Activated CD4-positive, alpha-beta T cell treated with anti-CD3 and anti-CD28 coated beads for 24 hours (primary cell): ENCODE data around the gene HEMK1.
A peak's percentile ranks its signal among the peaks of the same experiment; 100 is the strongest.

Experiments
- DNase-seq, 2 donors: peaks; one replicate each; pipeline ENCODE4 v3.0.0-alpha.2; 2020; ENCODE audit warnings: low read depth in 2 of 2

The HEMK1 gene

DNA sequence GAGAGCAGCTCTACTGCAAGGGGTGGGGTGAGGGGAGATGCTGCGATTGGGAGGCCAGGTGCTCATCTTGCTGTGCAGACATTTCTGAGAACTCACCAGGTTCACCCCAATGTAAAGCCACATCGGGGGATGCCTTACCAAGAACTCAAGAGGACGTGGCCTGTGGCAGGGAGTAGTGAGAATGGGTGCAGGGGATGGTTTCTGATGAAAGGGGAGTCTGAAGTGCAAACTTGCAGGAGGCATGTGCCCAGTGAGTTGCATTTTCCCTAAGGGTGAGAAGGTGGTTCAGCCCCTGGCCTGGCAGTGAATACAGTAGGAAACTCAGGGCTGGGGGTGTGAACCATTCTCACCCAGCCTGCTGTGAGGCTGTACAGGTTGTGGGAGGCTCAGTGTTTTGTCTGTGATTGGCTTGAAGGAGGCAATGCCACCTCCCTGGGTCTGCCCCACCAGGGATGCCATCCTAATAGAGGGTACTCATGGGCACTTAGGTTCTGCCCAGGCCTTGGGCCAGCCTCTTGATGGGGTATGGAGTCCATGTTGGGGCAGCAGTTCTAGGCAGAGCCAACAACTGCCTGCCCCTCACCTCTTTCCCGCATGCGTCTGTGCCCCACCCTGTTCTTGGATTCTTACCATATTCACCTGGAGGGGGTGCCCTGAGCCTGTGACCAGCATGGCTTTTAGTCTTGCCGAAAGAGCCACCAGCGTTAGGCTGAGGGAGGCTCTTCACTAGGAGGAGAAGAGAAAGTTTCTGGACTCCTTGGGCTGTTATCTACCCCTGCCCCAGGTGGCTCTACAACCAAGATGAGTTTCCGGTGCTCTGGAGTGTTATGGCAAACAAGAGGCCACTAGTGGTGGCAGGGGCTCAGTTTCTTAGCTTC is 4.5 kb downstream of the HEMK1 start:
- DNase-seq, result peak; percentile 55 to 62

DNA sequence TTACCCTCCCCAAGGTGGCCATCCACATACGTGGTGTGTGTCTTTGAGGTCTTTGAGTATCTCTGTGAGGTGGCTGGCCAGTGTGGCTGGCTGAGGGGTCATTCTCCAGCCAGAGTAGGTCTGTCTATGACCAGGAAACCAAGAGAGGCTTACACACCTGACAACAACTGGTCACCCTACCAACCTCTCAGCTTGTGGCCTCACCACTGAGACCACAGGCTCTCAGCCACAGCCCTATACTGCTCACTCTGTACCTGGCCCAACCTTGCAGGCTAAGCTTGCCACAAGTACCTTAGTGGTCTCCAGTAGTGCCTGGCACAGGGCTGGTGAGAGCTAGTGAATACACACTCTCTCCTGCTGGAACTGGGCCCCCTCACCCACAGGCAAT is 5.1 kb downstream of the HEMK1 start:
- no peak for DNase-seq

DNA sequence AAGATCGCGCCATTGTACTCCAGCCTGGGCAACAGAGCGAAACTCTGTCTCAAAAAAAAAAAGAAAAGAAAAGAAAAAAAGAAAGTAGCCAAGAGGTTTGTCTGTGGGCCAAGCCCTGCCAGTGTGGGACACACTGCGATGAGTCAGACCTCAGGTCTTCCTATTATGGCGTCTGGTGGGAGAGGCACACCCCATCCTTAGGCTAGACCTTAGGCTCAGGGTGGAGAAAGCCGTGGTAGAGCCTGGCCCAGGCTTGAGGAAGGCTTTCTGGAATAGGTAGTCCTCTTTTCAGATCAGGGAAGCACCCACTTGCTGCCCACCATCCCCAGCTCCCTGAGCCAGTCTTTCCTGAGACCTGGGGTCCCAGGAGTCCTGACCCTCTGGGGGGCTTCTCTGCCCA is 6.0 kb downstream of the HEMK1 start:
- no peak for DNase-seq

DNA sequence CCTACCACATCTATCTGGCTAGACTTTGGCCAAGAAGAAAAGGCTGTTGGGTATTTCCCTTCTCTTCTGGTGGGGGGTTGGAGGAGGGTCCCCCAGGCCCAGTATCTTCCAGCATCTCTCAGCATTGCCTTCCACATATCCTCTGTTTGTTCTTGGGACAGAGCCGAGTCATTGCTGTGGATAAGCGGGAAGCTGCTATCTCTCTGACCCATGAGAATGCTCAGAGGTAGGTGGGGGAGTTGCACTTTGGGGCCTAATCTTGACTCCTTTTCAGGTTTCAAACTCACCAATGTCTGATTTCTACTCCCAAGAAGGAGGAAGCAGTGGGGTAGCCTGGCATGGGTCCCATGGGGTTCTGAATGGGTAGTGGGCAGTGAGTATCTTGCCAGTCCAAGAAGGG is 8.0 kb downstream of the HEMK1 start:
- no peak for DNase-seq

DNA sequence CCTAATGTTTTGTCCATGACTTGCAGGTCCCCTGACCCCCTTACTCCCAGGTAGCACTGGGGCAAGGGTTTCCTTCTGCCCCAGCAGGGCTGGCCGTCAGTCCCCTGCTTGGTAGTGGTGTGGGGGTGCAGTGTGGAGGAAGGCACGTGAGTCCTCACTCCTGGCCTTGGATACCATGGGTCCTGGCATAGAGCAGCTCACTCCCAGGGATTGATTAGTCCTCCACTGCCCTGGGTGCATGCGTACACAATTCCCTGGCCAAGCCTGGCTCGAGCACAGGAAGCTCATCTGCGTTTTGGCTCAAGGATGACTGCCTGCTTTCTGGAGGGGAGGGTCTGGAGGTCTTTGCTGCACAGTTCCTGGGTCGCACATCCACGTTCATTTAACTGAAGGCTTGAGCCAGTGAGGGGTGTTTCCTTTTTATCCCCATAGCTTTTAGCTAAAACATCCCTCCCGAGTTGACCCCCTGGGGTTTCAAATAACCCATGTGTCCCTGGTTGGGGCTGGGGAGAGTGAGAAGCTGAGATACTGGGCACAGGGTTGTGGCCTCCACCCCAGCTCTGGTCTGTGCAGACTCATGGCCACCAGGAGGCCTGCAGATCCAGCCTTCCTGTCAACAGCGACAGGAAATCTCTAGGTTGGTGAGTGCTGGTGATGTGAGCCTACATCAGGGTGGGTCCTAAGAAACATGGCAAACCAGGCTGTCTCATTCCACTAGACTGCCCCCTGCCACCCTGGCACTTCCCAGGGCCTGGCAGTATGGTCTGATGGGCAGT is 11.5 kb downstream of the HEMK1 start:
- no peak for DNase-seq

DNA sequence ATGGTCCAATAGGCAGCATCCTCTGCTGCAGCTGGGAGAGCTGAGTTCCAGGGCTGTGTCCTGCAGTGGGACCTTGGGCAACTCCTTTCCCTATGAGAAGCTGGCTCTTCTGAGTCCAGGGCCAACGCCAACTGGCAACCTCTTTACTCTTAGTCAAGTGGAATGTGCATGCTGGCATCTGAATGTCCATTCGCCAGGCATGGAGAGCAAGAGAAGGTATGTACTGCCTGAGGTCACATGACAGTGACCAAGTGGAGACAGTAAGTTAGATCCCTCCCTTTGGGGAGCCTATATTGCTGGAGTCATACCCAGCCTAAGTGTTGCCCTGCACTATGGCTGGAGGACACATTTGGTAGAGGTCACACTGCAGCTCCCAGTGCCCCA is 12.1 kb downstream of the HEMK1 start:
- DNase-seq, result no peak

DNA sequence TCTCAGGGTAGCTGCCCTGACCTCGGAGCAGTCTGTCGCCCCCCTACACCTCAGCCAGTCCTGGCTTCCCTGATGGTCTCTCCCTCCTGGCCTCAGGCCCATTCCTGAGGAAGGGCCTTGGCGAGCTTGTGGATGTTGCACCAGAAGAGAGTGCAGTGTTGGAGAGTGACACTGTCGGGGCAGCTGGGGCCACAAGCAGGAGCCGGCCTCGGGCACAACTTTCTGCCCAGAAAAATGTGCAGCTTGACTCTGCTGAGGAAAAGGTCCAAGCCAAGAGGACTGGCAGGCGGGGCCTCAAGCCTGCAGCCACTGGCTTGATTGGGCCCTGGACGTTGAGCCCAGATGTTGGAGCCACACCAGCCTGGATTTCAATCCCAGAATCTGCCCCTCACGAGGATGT is 12.8 kb downstream of the HEMK1 start:
- no peak for DNase-seq

DNA sequence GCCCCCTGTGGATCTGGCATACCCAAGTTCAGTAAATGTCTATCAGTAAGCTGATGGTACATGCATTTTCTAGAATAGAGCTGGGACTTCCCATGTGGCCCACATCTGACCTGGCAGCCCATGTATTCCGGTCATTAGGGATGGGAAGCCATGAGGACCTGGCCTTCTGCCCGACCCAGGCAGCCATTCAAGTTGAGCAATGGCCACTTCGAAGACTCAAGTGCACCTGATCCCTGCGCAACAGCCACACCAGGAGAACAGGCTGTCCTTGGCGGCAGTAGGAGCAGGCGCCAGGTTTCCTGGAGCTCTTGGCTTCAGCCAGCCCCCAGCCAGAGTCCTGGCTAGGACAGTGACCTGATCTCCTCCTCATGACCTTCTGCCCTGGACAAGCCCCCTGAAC is 14.6 kb downstream of the HEMK1 start:
- no peak for DNase-seq

DNA sequence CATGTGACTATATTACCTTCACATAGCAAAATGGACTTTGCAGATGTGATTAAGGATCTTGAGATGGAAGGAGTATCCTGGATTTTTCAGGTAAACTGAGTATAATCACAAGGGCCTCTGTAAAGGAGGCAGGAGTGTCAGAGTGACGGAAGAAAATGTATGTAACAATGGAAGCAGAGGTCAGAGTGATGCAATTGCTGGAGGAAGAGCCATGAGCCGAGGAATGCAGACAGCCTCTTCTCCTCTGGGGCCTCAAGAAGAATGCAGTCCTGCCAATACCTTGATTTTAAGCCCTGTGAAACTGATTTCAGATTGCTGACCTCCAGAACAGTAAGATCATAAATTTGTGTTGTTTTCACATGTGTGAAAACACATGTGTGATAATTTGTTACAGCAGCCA is 15.1 kb downstream of the HEMK1 start:
- DNase-seq, result no peak

DNA sequence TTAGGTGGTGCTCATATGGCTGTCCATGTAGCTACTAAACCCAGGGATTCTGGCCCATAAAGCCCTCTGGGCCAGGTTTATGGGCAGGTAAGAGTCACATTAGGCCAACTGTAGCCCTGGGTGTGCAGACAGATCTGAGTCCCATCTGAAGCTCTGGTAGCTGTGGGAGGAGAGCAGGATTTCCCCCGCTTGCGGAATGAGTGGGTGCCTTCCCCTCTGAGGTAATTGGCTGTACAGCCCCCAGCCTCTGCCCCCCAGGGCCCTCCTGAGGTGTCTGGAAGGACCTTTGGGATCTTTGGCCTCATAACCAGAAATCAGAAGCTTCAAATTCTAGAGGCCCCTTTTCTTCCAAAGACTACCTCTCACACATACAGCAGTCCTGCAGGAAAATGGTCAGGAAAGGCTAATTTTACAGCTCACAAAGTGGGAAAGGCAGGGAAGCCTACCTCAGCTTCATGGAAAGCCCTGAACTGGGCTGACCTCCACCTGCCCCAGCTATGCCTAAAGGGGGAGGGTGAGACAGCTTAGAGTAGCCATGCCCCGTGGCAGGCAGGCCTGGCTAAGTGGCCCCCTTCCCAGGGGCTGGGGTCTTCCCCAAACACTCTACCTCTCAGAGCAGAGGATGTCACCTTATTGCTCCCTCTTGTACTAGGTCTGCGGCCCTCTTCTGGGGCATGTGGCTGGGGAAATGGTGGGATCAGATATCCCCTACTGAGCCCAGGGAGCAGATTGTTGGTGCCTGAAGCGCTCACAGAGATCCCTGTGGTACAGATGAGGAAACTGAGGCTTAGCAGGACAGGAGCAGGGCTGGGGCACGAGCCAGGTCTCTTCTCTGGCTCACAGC is 16.8 kb downstream of the HEMK1 start:
- DNase-seq, result peak in 1 of 2 donors; percentile 50

DNA sequence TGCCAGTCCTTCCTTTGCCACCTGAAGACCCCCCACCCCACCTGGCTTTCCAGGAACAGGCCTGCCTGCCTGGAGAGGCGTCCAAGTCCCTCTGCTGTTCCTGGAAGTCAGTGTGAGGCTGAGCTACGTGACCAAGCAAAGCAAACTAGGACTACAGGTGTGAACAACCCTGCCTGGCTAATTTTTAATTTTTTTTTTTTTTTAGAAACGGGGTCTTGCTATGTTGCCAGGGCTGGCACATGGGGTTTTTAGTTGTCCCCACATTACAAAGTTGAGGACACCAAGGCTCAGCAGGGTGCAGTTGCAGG is 17.4 kb downstream of the HEMK1 start:
- DNase-seq, result no peak

DNA sequence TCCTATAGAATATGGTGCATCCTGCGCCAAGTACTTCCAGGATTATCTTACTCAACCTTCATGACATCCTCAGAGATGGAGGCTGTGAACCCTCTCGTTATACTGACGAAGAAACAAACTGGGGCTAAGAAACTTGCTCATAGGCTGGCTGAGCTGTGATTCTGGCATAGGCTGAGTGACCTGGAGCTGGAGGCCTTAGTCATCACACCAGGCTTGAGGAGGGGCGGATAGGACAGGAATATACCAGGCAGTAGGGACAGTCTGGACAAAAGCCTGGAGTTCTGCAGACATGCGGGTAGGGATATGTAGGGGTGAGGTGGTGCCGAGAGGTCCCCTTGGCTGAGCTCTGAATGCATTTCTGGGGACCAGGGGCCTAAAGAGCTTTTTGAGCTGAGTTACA is 18.1 kb downstream of the HEMK1 start:
- DNase-seq, result no peak

DNA sequence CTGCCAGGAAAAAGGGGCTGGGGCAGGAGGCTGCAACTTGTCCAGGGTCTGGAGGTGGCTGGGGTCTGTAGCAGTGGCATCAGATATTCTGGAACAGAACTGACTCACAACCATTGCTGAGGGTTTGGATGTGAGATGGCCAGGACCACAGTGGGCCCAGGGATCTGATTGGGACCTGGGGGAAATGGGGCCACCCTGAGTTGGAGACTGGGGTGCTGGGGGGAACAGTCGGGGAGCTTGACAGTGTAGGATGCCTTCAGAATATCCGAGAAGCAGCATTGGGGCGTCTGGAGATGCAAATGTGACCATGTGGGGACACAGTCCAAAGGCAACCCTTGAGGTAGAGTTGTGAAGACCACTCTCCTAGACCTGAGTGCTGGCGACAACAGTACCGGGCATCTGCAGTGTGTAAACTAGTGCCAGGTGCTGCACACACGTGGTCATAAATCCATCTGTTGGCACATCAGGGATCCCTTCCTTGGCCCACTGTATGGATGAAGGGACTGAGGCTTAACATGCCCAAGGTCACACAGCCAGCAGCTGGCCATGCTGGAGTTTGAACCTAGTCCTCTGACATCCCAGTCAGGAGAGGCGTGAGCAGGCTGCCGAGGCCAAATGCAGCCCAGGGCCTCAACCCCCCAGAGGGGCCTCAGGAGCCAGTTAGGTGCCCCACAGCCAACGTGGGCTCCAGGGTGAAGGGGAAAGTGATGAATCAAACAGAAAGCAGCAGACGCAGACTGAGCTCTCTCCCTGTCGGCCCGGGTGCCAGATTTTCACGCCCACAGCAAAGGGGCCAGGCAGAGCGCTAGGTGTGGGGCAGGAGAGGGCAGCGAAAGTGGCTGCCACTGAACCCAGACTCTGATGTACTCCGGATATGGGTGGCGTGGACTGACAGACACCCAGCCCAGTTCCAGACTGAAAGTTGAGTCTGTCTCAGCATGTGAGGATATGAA is 18.8 kb downstream of the HEMK1 start:
- peak; percentile 75 to 80 for DNase-seq

DNA sequence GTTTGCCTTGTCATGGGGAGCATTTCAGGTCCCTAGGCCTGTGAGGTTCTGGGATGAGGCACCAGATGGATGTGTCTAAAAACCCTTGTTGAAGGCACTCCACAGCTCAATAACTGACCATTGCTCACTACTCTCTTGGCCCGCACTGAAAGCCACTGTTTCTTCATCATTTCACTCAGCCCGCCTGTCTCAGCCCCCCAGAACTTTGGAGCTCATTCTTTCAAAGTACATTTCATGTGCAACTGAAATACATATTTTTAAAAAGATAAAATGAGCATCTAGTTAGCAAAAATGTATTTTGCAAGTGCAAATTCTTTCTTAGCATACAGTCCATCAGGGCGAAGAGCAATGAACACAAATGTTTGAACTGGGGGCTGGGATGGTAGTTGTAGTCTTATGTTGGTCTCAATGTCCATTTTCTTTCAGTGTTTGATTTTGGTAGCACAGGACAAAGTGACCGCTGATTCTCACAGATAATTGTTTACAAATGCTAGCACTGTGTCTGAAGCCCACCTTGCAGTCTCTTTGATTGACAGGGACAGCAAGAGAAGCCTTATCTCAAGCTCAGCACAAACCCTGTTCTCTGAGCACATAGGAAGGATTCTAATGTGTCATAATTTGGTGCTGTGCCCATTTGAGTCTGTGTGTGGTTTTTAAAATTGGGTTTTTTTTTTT is 19.6 kb downstream of the HEMK1 start:
- DNase-seq, result no peak

DNA sequence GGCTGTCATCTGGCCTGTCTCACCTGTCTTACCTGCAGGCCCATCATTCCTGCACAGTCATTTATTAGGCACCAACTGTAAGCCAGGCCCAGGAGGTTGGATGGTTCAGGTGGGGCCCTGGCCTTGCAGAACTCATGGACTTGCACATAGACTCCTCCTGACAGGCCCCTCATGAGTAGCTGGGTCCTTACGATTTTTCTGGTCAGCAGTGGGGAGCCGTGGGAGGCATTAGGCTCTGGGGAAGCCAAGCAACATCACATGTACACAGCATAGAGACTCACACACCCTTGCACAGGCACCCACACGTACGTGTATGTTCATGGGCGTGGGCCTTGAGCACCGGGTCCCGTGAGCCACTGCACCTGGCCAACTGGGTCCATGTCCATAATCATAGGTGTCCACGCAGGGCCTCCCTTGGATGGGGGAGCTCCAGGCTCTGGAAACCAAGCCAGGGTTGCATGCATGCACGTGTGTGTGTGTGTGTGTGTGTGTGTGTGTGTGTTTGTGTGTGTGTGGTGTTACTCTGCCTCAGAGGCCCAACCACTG is 21.9 kb downstream of the HEMK1 start:
- no peak for DNase-seq

DNA sequence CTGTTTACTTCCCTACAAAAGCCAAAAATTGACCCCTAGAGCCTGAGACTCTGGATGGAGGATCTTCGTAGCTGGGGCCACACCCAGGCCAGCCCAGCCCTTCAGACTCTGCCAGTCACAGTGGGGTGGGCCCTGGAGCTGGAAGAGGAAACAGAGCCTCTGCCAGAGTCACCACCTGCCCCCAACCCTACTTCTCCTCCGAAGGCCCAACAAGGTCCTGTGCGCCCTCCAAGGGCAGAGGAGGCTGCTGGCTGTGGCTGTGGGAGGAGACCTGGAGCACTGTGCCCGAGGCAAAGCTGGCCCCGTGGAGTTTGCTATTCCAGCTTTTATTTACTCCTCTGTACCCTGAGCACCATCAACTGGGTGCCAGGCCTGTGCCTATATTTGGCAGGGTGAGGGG is 23.2 kb downstream of the HEMK1 start:
- DNase-seq, result no peak

DNA sequence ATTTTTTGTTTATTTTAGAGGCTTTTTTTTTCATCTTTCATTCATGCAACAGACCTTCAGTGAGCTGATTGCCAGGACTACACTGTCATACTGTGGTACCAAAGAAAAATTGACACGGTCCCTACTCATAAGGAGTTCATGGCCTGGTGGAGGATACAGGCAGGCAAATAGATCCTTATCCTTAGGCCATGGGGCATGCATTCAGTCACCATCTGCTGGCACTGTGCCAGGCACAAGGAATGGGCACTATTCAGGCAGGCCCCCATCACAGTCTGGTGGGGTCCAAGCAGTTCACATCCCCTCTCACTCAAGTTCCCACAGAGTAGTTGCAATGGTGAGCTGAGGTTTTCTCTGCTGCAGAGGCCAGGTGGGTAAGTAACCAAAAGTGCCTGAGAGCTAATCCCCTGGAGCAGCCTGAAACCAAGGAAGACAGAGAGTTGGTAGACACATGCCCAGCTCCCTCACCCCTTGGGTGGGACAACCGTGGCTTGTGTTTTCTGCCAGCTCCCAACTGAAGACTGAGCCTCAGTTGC is 25.0 kb downstream of the HEMK1 start:
- DNase-seq, result no peak

DNA sequence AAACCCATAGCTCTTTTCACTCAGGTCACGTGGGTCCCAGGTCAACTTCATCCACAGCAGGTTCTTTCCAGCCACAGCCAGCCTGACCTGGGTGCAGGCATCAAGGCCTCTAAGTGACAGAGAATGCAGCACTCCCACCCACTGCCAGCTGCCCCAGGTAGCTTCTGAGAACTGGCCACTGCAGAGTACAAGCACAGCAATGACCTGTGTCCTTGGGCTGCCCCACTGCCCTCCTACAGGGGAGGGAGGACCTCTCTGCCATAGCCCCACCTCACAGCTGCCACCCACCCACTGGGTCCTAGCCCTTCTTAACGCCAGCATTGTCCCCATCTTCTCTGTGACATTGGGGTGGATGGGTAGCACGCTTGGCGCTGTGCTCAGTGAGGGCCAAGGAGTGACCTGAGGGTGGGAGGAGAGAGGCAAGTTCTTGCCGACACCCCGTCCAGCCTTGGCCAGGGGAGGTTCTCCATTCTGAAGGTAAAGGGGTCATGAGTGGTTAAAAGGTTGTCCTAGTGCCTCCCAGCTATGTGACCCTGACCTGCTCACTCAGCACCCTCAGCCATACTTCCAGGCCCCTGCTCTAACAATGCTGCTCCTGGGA is 29.9 kb downstream of the HEMK1 start:
- no peak for DNase-seq

DNA sequence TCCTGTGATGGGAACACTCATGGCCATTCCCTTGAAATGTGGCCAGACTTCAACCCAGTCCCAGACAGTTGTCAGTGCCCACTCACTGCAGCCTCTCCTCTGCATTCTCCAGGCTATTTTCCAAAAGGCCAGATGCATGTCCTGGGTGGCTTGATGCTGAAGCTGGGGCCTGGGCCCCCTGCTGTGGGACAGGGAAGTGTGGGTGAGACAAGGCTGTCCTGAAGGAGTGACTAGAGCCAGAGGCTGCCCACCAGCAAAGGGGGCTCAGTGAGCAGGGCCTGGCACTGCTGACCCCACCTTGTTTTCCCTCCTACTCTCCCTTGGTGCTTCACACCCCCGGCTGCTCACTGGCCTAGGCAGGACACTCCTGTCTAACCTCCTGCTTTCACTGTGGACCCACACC is 30.4 kb downstream of the HEMK1 start:
- DNase-seq, result no peak
